ENCODE data around the gene TMEM53. TPM values are rescaled to one million over a fixed set of nuclear protein-coding genes. Genes with fewer than 3 reads are reported as not detected.
A peak's percentile ranks its signal among the peaks of the same experiment; 100 is the strongest.

Gene TMEM53
- 10 to 100 TPM in 1 of 4 donors, 1 to 10 TPM in 3; 3.9 to 10.4 (median 8.0) TPM for total RNA-seq

GRCh38 chr1:44674113-44675000, at the start of gene TMEM53, which contains the start of gene ARMH1:
TMEM53 (minus strand) TSS chr1:44674481; CDS start chr1:44674391, 90 bp downstream.
ARMH1 (plus strand) TSS chr1:44674714; CDS start chr1:44689698, 14,984 bp downstream.
- peak within 1 kb of the TSS; percentile 20 to 44 (median 29) for H3K4me3 ChIP-seq (replicated peaks in 1 of 3)
- no peak for TF ChIP-seq CTCF (IDR thresholded peaks at IDR 0.05)
- peak; percentile 45 to 84 for TF ChIP-seq POLR2A (IDR thresholded peaks at IDR 0.05)
- H3K27ac ChIP-seq = peak within 1 kb of the TSS; percentile 83 to 96 (median 86)
- no peaks in the 10 kb centered on the region for H3K36me3 ChIP-seq
- DNase-seq = peak; percentile 99 to 100
- H3K4me1 ChIP-seq = peaks cover 15 to 33% of the 10 kb centered on the region in 2 donors
- intact Hi-C loops (cut with DNase I) = no loop called here
- 1% methylated on average over 19 to 36 of the region's 56 CpGs for WGBS, 2 donors
- H3K27me3 ChIP-seq = no peaks in the 10 kb centered on the region
- H3K9me3 ChIP-seq = no peaks in the 10 kb centered on the region

GRCh38 chr1:44723496-44724295, 49.4 kb upstream of the TMEM53 start:
- 80 to 90% methylated on average over 23 to 26 of the region's 28 CpGs for WGBS, 2 donors
- Histone ChIP-seq H3K4me1 (no peaks in the 10 kb centered on the region), H3K4me3 (replicated peaks in 1 of 3) (no peak overlapping the region), H3K9me3 (no peaks in the 10 kb centered on the region), H3K27ac (no peak overlapping the region), H3K27me3 (no peaks in the 10 kb centered on the region), H3K36me3 (no peaks in the 10 kb centered on the region)
- no peak for TF ChIP-seq POLR2A (IDR thresholded peaks at IDR 0.05)
- TF ChIP-seq CTCF (IDR thresholded peaks at IDR 0.05) = no peak
- DNase-seq = no peak
- intact Hi-C loops (cut with DNase I) = loop anchor here (10.0 kb wide), 1 partner anchor 61 kb away; the partner anchor contains the start of gene BEST4

- Histone ChIP-seq H3K27ac (no peak overlapping the region), H3K4me3 (replicated peaks in 1 of 3) (no peak overlapping the region), H3K9me3 (no peaks in the 10 kb centered on the region), H3K27me3 (no peaks in the 10 kb centered on the region), H3K4me1 (no peaks in the 10 kb centered on the region), H3K36me3 (no peaks in the 10 kb centered on the region)
- TF ChIP-seq CTCF (IDR thresholded peaks at IDR 0.05) = no peak
- TF ChIP-seq POLR2A (IDR thresholded peaks at IDR 0.05) = no peak
- intact Hi-C loops (cut with DNase I) = loop anchor here (10.0 kb wide), 1 partner anchor 62 kb away; the partner anchor contains the start of gene BEST4
- WGBS, 2 donors = 83 to 85% methylated on average over 9 of the region's 9 CpGs
- no peak for DNase-seq
Observed at GRCh38 chr1:44723064-44723463, 48.8 kb upstream of the TMEM53 start.

- H3K9me3 ChIP-seq = no peaks in the 10 kb centered on the region
- no peak overlapping the region for H3K4me3 ChIP-seq (replicated peaks in 1 of 3)
- 15 to 37% methylated on average over 14 of the region's 14 CpGs for WGBS, 2 donors
- peak overlapping the region; percentile 36 to 86 (median 71) for H3K27ac ChIP-seq
- TF ChIP-seq POLR2A (IDR thresholded peaks at IDR 0.05) (peak in 1 of 2 donors; percentile 73), CTCF (IDR thresholded peaks at IDR 0.05) (no peak)
- intact Hi-C loops (cut with DNase I) = loop anchor here (10.0 kb wide), 1 partner anchor 63 kb away; the partner anchor contains the start of gene BEST4
- H3K4me1 ChIP-seq = no peaks in the 10 kb centered on the region
- H3K36me3 ChIP-seq = no peaks in the 10 kb centered on the region
- peak; percentile 76 to 89 for DNase-seq
- H3K27me3 ChIP-seq = no peaks in the 10 kb centered on the region
Observed at GRCh38 chr1:44721485-44722361, 47.4 kb upstream of the TMEM53 start.

All from thyroid gland (tissue), 4 donors.